Nephron (organoid): Measurements from ENCODE around the gene SYT1.
A peak's percentile ranks its signal among the peaks of the same experiment; 100 is the strongest.

Experiments
- H3K27ac Mint-ChIP-seq, 3 experiments: 2 replicates each; pipeline ENCODE4 v1.8.0; 2020; ENCODE audit warnings: mixed read lengths in 3 of 3, mild to moderate bottlenecking in 2 of 3, moderate library complexity in 1 of 3
- H3K27me3 Mint-ChIP-seq: 2 replicates; pipeline ENCODE4 v1.8.0; 2021; ENCODE audit warnings: low read depth, mild to moderate bottlenecking, moderate library complexity, mixed read lengths
- H3K36me3 Mint-ChIP-seq: 2 replicates; pipeline ENCODE4 v1.8.0; 2020; ENCODE audit warnings: low read depth, mixed read lengths
- H3K4me1 Mint-ChIP-seq: 2 replicates; pipeline ENCODE4 v1.8.0; 2020; ENCODE audit warnings: mixed read lengths
- H3K4me3 Mint-ChIP-seq, 3 experiments: 2 replicates each; pipeline ENCODE4 v1.8.0; 2020; ENCODE audit warnings: mild to moderate bottlenecking in 3 of 3, mixed read lengths in 3 of 3, moderate library complexity in 2 of 3
- H3K9me3 Mint-ChIP-seq: 2 replicates; pipeline ENCODE4 v1.8.0; 2020; ENCODE audit warnings: mixed read lengths
- CTCF ChIP-seq, 3 experiments: fragments of 200-600 bp; sonication (generic); IDR thresholded peaks; one replicate each; pipeline ENCODE4 v1.5.0; 2021; ENCODE audit warnings: antibody characterized with exemption in 3 of 3; ENCODE audit not compliant: unreplicated experiment in 3 of 3

The SYT1 gene

DNA sequence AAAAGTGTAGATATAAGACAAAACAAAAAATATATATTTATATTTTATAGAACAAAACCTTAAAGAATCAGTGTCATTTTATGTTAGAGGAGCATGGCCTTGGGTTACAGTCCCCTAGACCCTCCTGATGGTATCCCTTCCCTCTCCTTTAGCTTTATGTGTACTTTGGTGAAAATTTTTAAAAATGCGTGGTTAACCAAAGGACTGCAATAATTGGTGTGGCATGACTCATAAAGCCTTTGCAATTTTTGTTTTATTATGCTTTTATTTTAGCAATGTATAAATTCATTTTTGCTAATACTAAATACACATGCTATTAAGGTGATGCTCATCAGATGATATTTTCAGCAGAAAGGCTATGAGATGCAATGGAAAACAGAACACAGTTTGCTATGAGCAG is 264.4 kb downstream of the SYT1 start:
- H3K27me3 Mint-ChIP-seq, result no peaks in the 10 kb centered on the region
- no peaks in the 10 kb centered on the region for H3K36me3 Mint-ChIP-seq
- H3K4me3 Mint-ChIP-seq, result no peak overlapping the region
- peaks cover 8% of the 10 kb centered on the region for H3K4me1 Mint-ChIP-seq
- H3K9me3 Mint-ChIP-seq, result no peaks in the 10 kb centered on the region
- no peak for TF ChIP-seq CTCF (IDR thresholded peaks at IDR 0.05; ENCODE audit: unreplicated experiment in 3 of 3)
- H3K27ac Mint-ChIP-seq, result no peak overlapping the region

- Mint-ChIP-seq H3K36me3 (no peaks in the 10 kb centered on the region), H3K4me1 (no peaks in the 10 kb centered on the region), H3K4me3 (no peak overlapping the region), H3K27ac (no peak overlapping the region), H3K9me3 (no peaks in the 10 kb centered on the region), H3K27me3 (no peaks in the 10 kb centered on the region)
- TF ChIP-seq CTCF (IDR thresholded peaks at IDR 0.05; ENCODE audit: unreplicated experiment in 3 of 3), result no peak
Observed at GRCh38 chr12:79138872-79139271, 274.3 kb downstream of the SYT1 start.

- no peaks in the 10 kb centered on the region for H3K27me3 Mint-ChIP-seq
- no peaks in the 10 kb centered on the region for H3K9me3 Mint-ChIP-seq
- no peak overlapping the region for H3K4me3 Mint-ChIP-seq
- no peak overlapping the region for H3K27ac Mint-ChIP-seq
- H3K36me3 Mint-ChIP-seq, result no peaks in the 10 kb centered on the region
- TF ChIP-seq CTCF (IDR thresholded peaks at IDR 0.05; ENCODE audit: unreplicated experiment in 3 of 3), result no peak
- no peaks in the 10 kb centered on the region for H3K4me1 Mint-ChIP-seq
Observed at GRCh38 chr12:79140711-79141110, 276.1 kb downstream of the SYT1 start.

GRCh38 chr12:79141776-79142175 is 277.2 kb downstream of the SYT1 start:
- Mint-ChIP-seq H3K27ac (peak overlapping the region in 1 of 3 experiments; percentile 41), H3K9me3 (no peaks in the 10 kb centered on the region)
- TF ChIP-seq CTCF (IDR thresholded peaks at IDR 0.05; ENCODE audit: unreplicated experiment in 3 of 3), result no peak

GRCh38 chr12:79143803-79144202 is 279.2 kb downstream of the SYT1 start:
- no peak for TF ChIP-seq CTCF (IDR thresholded peaks at IDR 0.05; ENCODE audit: unreplicated experiment in 3 of 3)
- no peaks in the 10 kb centered on the region for H3K27me3 Mint-ChIP-seq
- H3K36me3 Mint-ChIP-seq, result no peaks in the 10 kb centered on the region
- H3K27ac Mint-ChIP-seq, result no peak overlapping the region
- no peaks in the 10 kb centered on the region for H3K4me1 Mint-ChIP-seq
- no peak overlapping the region for H3K4me3 Mint-ChIP-seq
- H3K9me3 Mint-ChIP-seq, result no peaks in the 10 kb centered on the region

More at GRCh38 chr12:79141776-79142175, 277.2 kb downstream of the SYT1 start:
- no peaks in the 10 kb centered on the region for H3K4me1 Mint-ChIP-seq
- H3K27me3 Mint-ChIP-seq, result no peaks in the 10 kb centered on the region
- no peaks in the 10 kb centered on the region for H3K36me3 Mint-ChIP-seq
- no peak overlapping the region for H3K4me3 Mint-ChIP-seq

- Mint-ChIP-seq H3K4me1 (no peaks in the 10 kb centered on the region), H3K9me3 (no peaks in the 10 kb centered on the region), H3K36me3 (no peaks in the 10 kb centered on the region), H3K4me3 (no peak overlapping the region), H3K27me3 (no peaks in the 10 kb centered on the region), H3K27ac (no peak overlapping the region)
- TF ChIP-seq CTCF (IDR thresholded peaks at IDR 0.05; ENCODE audit: unreplicated experiment in 3 of 3), result no peak
Observed at GRCh38 chr12:79151956-79152355, 287.4 kb downstream of the SYT1 start.
